ENCODE measurements around the gene KSR1. TPM values are rescaled to one million over a fixed set of nuclear protein-coding genes. Genes with fewer than 3 reads are reported as not detected.

Gene KSR1
- total RNA-seq, 1 experiment from 2014 or later, result 21.7 TPM

DNA sequence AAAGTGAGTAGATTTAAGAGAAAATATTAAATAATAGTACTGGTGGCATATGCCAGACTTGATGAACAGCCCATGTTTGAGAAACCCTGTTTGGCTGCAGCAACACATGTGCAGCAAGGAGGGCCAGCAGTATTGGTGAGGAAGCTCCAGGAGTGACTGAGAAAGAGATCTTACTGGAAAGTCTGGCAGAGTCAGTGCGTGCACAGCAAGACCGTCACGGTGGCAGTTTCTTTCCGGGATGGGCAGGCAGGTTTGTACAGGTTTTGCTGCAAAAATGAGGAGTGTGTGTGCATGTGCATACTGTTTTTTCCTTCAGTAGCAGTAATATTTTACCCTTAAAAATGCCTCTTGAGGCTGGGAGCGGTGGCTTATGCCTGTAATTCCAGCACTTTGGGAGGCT is 41.4 kb downstream of the KSR1 start:
- no peak for ATAC-seq
- DNase-seq (ENCODE audit: low read depth, low spot score), result no peak
- Histone ChIP-seq H3K27me3 (ENCODE audit: control insufficient read depth, insufficient read depth, low read length) (no peaks in the 10 kb centered on the region), H3K27ac (ENCODE audit: low read length) (no peak overlapping the region), H3K9me3 (ENCODE audit: control insufficient read depth, insufficient read depth, low read depth, low read length) (peaks cover 5% of the 10 kb centered on the region; the same call in 1 of the 2 replicates), H3K4me1 (ENCODE audit: control insufficient read depth, insufficient read depth, low read length) (peaks cover 2% of the 10 kb centered on the region), H3K4me3 (ENCODE audit: low read depth in 2 of 2, low read length in 2 of 2) (no peak overlapping the region), H3K36me3 (ENCODE audit: control insufficient read depth, insufficient read depth, low read length) (no peaks in the 10 kb centered on the region)
- POLR2A ChIA-PET, result no interaction called here
- BruUV-seq (replicated peaks), result no TSS peak
- CTCF ChIA-PET, result no interaction called here
- TF ChIP-seq SIN3A (IDR thresholded peaks at IDR 0.05; ENCODE audit: borderline replicate concordance, insufficient read depth, low read depth, low read length) (no peak), TCF7L2 (IDR thresholded peaks at IDR 0.05; ENCODE audit: low read depth, low read length) (no peak)
- intact Hi-C loops (cut with micrococcal nuclease; ENCODE audit: unreplicated experiment), result loop anchor here (10.0 kb wide), 1 partner anchor 97 kb away; no protein-coding TSS in a partner anchor
- in situ Hi-C loops (cut with HindIII; ENCODE audit: low pct_unique_long_range_greater_than_20kb, low sequenced_read_pairs), result no loop called here

DNA sequence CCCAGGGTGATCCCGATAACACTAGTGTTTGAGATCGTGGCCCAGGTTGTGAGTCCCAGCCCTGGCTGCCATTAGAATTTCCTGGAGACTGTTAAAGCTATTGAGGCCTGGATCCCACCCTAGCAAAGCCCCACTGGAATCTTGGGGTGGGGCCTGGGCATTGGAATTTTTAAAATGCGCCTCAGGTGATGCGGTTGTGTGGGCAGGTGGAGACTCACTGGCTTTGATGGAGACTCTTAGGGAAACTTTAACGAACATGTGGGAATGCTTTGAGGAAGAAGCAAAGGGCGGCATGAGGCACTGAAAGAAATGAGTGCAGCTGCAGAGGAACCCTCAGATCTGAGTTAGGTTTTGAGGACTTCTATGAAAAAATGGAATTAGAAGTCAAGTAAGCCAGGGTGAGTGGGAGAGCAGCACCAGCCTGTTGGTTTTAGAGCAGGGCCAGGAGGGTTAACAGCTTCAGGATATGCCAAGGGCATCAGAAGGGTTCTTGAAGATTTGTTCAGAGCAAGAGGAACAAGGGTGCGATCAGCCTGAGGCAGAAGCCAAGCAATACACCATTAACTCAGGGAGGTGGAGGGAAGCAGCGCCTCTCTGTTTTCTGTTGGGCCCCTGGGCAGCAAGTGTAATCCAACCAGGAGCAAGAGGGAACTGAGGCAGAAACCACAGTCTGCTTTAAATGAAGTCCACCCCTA is 42.5 kb downstream of the KSR1 start:
- POLR2A ChIA-PET, result no interaction called here
- TF ChIP-seq POLR2AphosphoS5 (IDR thresholded peaks at IDR 0.05; ENCODE audit: low read depth, low read length) (no peak), SIN3A (IDR thresholded peaks at IDR 0.05; ENCODE audit: borderline replicate concordance, insufficient read depth, low read depth, low read length) (no peak), TCF7L2 (IDR thresholded peaks at IDR 0.05; ENCODE audit: low read depth, low read length) (no peak)
- TF ChIP-seq, protein P1, sequence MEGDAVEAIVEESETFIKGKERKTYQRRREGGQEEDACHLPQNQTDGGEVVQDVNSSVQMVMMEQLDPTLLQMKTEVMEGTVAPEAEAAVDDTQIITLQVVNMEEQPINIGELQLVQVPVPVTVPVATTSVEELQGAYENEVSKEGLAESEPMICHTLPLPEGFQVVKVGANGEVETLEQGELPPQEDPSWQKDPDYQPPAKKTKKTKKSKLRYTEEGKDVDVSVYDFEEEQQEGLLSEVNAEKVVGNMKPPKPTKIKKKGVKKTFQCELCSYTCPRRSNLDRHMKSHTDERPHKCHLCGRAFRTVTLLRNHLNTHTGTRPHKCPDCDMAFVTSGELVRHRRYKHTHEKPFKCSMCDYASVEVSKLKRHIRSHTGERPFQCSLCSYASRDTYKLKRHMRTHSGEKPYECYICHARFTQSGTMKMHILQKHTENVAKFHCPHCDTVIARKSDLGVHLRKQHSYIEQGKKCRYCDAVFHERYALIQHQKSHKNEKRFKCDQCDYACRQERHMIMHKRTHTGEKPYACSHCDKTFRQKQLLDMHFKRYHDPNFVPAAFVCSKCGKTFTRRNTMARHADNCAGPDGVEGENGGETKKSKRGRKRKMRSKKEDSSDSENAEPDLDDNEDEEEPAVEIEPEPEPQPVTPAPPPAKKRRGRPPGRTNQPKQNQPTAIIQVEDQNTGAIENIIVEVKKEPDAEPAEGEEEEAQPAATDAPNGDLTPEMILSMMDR (IDR thresholded peaks at IDR 0.05), result no peak
- TF ChIP-seq, protein P2, sequence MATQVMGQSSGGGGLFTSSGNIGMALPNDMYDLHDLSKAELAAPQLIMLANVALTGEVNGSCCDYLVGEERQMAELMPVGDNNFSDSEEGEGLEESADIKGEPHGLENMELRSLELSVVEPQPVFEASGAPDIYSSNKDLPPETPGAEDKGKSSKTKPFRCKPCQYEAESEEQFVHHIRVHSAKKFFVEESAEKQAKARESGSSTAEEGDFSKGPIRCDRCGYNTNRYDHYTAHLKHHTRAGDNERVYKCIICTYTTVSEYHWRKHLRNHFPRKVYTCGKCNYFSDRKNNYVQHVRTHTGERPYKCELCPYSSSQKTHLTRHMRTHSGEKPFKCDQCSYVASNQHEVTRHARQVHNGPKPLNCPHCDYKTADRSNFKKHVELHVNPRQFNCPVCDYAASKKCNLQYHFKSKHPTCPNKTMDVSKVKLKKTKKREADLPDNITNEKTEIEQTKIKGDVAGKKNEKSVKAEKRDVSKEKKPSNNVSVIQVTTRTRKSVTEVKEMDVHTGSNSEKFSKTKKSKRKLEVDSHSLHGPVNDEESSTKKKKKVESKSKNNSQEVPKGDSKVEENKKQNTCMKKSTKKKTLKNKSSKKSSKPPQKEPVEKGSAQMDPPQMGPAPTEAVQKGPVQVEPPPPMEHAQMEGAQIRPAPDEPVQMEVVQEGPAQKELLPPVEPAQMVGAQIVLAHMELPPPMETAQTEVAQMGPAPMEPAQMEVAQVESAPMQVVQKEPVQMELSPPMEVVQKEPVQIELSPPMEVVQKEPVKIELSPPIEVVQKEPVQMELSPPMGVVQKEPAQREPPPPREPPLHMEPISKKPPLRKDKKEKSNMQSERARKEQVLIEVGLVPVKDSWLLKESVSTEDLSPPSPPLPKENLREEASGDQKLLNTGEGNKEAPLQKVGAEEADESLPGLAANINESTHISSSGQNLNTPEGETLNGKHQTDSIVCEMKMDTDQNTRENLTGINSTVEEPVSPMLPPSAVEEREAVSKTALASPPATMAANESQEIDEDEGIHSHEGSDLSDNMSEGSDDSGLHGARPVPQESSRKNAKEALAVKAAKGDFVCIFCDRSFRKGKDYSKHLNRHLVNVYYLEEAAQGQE (IDR thresholded peaks at IDR 0.05; ENCODE audit: insufficient read depth in 1 of 2, low read depth in 2 of 2, low read length in 1 of 2), result no peak
- no peak overlapping the region for H3K27ac ChIP-seq (ENCODE audit: low read length)
- intact Hi-C loops (cut with micrococcal nuclease; ENCODE audit: unreplicated experiment) (loop anchor here (10.0 kb wide), 1 partner anchor 96 kb away; no protein-coding TSS in a partner anchor), in situ Hi-C loops (cut with HindIII; ENCODE audit: low pct_unique_long_range_greater_than_20kb, low sequenced_read_pairs) (no loop called here)
- H3K36me3 ChIP-seq (ENCODE audit: control insufficient read depth, insufficient read depth, low read length), result no peaks in the 10 kb centered on the region
- H3K4me3 ChIP-seq (ENCODE audit: low read depth in 2 of 2, low read length in 2 of 2), result no peak overlapping the region
- CTCF ChIA-PET, result interaction anchor here (0.7 kb wide), 1 partner anchor 43 kb away, joined by 9 read pairs; no protein-coding TSS in a partner anchor
- H3K9me3 ChIP-seq (ENCODE audit: control insufficient read depth, insufficient read depth, low read depth, low read length), result peaks cover 5% of the 10 kb centered on the region; the same call in 1 of the 2 replicates
- peaks cover 2% of the 10 kb centered on the region for H3K4me1 ChIP-seq (ENCODE audit: control insufficient read depth, insufficient read depth, low read length)
- BruUV-seq (replicated peaks), result no TSS peak
- no peaks in the 10 kb centered on the region for H3K27me3 ChIP-seq (ENCODE audit: control insufficient read depth, insufficient read depth, low read length)
- ATAC-seq, result no peak
- no peak for DNase-seq (ENCODE audit: low read depth, low spot score)

Measured in Panc1 (cell line).